ENCODE results near the gene SLC25A19.

Gene SLC25A19

GRCh38 chr17:75238684-75239191 is 50.5 kb downstream of the SLC25A19 start:
- no peak for TF ChIP-seq MYC (IDR thresholded peaks at IDR 0.05; ENCODE audit: low read depth, low read length)
- TF ChIP-seq CTCF (IDR thresholded peaks at IDR 0.05; ENCODE audit: low read depth, low read length), result peak; percentile 90
- no peak overlapping the region for H3K4me3 ChIP-seq (ENCODE audit: low read depth, low read length)
- peak; percentile 80 for DNase-seq (ENCODE audit: low read depth)

DNA sequence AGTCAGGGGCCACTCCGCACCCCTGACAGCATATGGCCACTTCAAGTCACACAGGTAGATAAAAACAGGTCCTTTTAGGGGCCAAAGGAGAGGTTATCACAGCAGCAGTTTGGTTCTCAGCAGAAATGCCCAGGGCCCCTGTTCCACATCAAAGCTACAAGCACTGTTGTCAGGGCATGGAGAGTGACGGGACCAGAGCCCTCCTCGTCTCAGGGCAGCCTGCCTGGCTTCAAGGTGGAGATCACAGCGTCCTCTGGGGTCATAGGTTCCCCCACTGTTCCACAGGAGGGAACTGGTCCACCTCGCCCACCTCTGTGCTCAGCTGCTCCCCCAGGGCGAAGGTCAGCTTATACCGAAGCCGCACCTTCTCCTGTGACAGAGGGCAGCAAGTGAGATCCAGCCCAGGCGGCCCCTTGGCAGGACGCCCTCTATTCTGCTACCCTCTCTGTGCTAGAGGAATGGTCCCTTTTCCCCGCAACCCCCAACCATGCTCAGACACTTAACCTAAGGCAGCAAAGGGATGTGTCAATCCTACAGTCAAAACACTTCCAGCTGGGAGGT is 51.1 kb downstream of the SLC25A19 start:
- no peak for DNase-seq (ENCODE audit: low read depth)
- no peak overlapping the region for H3K4me3 ChIP-seq (ENCODE audit: low read depth, low read length)
- TF ChIP-seq MAX (IDR thresholded peaks at IDR 0.05; ENCODE audit: low read depth, low read length) (no peak), CTCF (IDR thresholded peaks at IDR 0.05; ENCODE audit: low read depth, low read length) (no peak), MYC (IDR thresholded peaks at IDR 0.05; ENCODE audit: low read depth, low read length) (no peak), POLR2A (IDR thresholded peaks at IDR 0.05; ENCODE audit: extremely low read depth, insufficient read length) (no peak)

DNA sequence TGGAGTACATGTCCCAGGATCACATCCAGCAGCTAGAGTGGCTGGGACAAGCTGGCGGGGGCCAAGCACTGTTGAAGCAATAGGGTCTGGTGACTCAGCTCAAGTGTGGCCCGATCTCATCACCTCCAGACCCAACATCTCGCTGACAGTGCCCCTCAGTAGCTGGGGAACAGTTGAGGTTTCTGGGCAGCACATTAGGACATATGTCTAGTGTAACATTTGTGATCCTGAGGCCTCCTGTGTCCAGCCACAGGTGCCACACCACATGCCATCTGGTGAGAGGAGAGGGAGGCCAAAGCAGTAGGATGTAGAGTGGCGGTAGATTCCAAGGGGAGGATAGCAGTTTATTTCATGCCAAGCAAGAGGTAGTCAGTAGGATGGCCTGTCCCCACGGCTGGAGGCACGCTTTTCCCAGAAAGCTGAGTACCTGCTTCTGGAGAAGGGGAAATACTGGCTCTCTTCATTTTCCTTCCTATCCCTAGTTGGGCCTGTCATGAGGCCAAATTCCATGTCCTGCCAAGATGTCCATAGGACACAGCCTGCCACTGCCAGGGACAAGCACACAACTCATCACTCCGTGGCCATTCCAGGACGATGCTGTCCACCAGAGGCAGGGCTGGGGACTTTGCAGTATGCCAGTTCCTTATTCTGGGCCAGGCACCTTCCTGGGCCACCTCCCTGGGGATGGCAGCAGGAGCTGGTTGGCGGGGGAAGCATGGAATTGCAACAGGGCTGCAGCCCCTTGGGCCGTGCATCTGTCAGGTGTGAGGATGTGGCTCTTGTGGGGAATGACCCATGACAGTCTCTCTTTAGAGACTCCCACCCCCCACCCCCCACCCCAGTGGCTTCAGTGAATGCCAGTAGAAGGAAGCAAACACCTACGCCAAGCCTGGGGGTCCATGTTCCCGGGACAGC is 51.9 kb downstream of the SLC25A19 start:
- DNase-seq (ENCODE audit: low read depth), result no peak
- TF ChIP-seq CTCF (IDR thresholded peaks at IDR 0.05; ENCODE audit: low read depth, low read length), result no peak
- TF ChIP-seq POLR2A (IDR thresholded peaks at IDR 0.05; ENCODE audit: extremely low read depth, insufficient read length), result no peak
- no peak for TF ChIP-seq MAX (IDR thresholded peaks at IDR 0.05; ENCODE audit: low read depth, low read length)
- no peak for TF ChIP-seq MYC (IDR thresholded peaks at IDR 0.05; ENCODE audit: low read depth, low read length)
- no peak overlapping the region for H3K4me3 ChIP-seq (ENCODE audit: low read depth, low read length)

DNA sequence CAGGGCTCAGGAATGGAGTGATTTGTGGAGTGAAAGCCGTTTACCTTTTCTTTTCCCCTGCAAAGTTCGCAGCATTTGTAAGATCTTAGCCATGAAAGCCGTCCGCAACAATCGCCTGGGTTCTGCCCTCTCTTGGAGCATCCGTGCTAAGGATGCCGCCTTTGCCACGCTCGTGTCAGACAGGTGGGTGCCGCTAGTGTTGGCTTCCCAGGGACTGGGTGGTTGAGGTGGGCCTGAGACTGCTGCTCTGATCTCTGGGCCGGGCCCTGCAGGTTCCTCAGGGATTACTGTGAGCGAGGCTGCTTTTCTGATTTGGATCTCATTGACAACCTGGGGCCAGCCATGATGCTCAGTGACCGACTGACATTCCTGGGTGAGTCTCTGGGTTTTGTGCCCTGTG is 56.4 kb downstream of the SLC25A19 start:
- no peak for TF ChIP-seq MYC (IDR thresholded peaks at IDR 0.05; ENCODE audit: low read depth, low read length)
- TF ChIP-seq MAX (IDR thresholded peaks at IDR 0.05; ENCODE audit: low read depth, low read length), result no peak
- TF ChIP-seq CTCF (IDR thresholded peaks at IDR 0.05; ENCODE audit: low read depth, low read length), result no peak
- TF ChIP-seq POLR2A (IDR thresholded peaks at IDR 0.05; ENCODE audit: extremely low read depth, insufficient read length), result no peak
- H3K4me3 ChIP-seq (ENCODE audit: low read depth, low read length), result no peak overlapping the region
- DNase-seq (ENCODE audit: low read depth), result no peak

GRCh38 chr17:75231741-75232464 is 57.3 kb downstream of the SLC25A19 start:
- DNase-seq (ENCODE audit: low read depth), result no peak
- TF ChIP-seq CTCF (IDR thresholded peaks at IDR 0.05; ENCODE audit: low read depth, low read length), result no peak
- no peak for TF ChIP-seq MYC (IDR thresholded peaks at IDR 0.05; ENCODE audit: low read depth, low read length)
- TF ChIP-seq MAX (IDR thresholded peaks at IDR 0.05; ENCODE audit: low read depth, low read length), result no peak
- no peak for TF ChIP-seq POLR2A (IDR thresholded peaks at IDR 0.05; ENCODE audit: extremely low read depth, insufficient read length)
- H3K4me3 ChIP-seq (ENCODE audit: low read depth, low read length), result no peak overlapping the region
